ENCODE measurements around the gene ENOX2.
"Not testable (repeated sequence)": the region's sequence is repeated elsewhere in the genome, so short reads cannot be mapped to it uniquely, and the experiment has no call there.

The ENOX2 gene, protein sequence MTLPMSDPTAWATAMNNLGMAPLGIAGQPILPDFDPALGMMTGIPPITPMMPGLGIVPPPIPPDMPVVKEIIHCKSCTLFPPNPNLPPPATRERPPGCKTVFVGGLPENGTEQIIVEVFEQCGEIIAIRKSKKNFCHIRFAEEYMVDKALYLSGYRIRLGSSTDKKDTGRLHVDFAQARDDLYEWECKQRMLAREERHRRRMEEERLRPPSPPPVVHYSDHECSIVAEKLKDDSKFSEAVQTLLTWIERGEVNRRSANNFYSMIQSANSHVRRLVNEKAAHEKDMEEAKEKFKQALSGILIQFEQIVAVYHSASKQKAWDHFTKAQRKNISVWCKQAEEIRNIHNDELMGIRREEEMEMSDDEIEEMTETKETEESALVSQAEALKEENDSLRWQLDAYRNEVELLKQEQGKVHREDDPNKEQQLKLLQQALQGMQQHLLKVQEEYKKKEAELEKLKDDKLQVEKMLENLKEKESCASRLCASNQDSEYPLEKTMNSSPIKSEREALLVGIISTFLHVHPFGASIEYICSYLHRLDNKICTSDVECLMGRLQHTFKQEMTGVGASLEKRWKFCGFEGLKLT

DNA sequence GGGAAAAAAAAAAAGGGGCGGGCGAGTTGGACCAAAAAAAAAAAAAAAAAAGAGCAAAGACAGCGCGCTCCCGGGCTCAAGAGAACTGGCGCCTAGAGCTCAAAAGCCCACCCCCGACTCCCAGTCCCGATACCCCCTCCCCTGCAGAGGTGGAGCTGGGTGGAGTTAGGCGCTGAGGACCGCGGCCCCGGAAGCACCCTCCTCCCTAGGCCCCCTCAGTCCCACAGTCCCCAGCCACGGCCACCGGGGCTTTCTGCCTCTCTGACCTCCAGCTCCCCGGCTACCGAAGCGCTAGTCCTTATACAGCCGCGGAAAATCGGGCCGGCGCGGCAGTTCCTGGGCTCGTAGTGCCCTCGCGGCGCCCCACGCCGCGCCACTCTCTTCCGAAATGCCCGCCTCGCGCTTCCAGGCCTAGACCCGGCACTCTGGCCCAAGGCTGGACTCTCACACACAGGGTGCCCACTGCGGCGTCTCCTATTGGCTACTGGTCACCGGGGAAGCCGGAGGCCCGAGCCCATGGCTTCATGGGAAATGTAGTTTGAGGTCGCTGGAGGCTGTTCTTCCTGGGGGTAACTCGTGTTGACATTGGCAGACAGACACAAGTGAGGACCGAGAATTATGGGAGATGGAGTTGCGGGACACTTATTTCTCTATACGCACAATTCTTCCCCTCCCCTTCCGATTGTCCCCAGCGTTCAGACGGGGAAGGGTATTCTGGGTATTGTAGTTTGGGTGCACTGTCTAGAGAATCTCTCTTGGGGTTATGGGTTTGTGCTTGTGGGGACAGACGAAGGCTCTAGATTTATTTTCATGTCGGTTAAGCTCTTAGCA lies at the start of gene ENOX2:
TSS of gene ENOX2 (minus strand) at position 427 of the 831 bp plus-strand sequence. CDS start 199,993 bp downstream, outside the sequence.
- peak; percentile 96 to 97 for ATAC-seq

DNA sequence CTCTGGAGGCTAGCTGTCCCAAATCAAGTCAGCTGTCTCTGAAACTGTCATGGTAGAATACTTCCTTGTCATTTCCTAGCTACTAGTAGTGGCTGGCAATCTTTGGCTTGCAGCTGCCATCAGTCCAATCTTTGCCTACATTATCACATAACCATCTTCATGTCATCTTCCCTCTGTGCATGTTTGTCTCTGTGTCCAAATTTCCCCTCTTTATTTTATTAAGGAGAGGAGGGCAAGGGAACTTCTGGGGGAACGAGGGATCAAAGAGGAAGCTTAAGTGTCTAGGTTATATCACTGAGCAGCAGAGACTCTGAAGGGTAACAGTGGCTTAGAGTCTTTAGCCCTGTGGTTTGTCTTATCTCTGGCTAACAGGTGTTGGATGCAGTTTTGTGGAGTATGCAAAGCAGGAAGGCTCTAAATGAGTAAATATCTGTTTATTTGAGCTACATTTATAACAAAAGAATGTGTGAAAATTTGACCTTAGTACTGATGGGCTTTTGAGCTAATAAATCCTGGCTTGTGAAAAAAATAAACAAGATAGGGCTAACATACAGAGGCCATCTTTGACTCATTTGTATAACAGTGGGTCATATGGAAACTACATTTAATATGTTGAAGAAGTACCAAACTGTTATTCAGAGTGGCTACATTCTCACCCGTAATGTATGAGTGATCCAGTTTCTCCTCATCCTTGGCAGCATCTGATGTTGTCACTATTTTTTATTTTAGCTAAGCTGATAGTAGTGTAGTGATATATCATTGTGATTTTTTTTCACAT lies 49.4 kb upstream of the ENOX2 start:
- no peak for ATAC-seq

DNA sequence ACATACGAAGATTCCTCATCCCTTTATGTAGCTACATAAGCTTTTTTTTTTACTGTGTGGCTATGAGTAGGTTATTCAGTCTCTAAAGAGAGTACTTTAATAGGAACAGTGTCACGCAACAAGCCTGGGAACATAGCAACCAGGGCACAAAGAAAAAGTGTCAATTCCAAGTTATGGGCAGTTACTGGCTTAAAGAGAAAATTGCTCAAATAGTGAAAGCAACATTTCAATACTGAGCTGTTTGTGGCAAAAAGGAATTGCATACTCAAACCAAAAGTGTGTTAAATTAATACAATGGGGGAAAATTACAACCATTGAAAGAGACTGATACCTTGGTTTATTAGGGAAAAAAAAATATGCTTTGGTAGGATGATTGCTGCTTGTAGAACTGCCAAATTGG lies 41.2 kb upstream of the ENOX2 start:
- no peak for ATAC-seq

DNA sequence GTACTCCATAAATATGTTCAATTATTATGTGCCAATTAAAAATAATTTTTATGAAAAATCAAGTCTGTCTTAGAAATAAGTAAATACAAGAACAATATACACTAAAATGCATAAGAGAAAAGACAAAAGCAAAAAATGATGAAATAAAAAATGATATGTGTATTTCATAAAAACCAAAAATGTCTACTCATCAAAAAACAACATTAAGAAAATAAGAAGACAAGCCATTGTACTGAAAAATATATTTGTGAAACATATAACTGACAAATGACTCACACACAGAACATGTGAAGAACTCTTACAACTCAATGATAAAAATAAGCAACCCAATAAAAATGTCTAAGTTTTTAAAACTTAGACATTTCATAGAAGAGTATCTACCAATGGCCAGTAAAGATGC lies 34.1 kb upstream of the ENOX2 start:
- ATAC-seq = no peak

DNA sequence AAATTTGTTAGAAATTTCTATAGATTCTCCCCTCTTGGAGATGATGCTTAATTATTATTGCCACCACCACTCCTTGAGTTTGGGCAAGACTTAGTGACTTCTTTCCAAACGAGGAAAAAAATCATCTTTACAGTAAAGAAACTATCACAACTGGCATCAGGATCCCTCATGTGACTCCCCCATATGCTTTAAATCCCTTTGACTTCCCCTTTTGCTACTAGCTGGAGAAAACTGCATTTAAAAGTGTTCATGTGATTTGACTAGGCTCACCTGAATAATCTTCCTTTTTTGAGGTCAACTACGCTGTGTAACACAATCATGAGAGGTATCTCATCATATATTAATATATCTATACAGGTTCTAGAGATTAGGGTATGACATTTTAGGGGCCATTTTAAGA lies 30.3 kb upstream of the ENOX2 start:
- no peak for ATAC-seq

DNA sequence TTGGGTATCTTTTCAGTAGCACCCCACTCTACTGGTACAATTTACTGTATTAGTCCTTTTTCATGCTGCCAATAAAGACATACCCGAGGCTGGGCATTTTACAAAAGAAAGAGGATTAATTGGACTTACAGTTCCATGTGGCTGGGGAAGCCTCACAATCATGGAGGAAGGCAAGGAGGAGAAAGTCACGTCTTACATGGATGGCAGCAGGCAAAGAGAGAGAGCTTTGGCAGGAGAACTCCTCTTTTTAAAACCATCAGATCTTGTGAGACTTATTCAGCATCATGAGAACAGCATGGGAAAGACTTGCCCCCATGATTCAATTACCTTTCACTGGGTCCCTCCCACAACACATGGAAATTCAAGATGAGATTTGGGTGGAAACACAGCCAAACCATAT lies 17.4 kb upstream of the ENOX2 start:
- not testable (repeated sequence) for ATAC-seq

DNA sequence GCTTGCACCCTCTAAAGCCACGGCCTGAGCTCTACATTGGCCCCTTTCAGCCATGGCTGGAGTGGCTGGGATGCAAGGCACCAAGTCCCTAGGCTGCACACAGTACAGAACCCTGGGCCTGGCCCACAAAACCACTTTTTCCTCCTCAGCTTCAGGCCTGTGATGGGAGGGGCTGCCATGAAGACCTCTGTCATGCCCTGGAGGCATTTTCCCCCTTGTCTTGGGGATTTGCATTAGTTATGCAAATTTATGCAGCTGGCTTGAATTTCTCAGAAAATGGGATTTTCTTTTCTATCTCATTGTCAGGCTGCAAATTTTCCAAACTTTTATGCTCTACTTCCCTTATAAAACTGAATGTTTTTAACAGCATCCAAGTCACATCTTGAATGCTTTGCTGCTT lies 16.7 kb upstream of the ENOX2 start:
- ATAC-seq = not testable (repeated sequence)

DNA sequence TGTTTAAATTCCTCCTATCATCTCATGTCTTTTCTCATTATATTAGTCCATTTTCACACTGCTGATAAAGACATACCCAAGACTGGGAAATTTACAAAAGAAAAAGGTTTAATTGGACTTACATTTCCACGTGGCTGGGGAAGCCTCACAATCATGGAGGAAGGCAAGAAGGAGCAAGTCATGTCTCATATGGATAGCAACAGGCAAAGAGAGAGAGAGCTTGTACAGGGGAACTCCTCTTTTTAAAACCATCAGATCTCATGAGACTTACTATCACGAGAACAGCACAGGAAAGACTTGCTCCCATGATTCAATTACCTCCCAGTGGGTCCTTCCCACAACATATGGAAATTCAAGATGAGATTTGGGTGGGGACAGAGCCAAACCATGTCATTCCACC lies 15.5 kb upstream of the ENOX2 start:
- not testable (repeated sequence) for ATAC-seq

DNA sequence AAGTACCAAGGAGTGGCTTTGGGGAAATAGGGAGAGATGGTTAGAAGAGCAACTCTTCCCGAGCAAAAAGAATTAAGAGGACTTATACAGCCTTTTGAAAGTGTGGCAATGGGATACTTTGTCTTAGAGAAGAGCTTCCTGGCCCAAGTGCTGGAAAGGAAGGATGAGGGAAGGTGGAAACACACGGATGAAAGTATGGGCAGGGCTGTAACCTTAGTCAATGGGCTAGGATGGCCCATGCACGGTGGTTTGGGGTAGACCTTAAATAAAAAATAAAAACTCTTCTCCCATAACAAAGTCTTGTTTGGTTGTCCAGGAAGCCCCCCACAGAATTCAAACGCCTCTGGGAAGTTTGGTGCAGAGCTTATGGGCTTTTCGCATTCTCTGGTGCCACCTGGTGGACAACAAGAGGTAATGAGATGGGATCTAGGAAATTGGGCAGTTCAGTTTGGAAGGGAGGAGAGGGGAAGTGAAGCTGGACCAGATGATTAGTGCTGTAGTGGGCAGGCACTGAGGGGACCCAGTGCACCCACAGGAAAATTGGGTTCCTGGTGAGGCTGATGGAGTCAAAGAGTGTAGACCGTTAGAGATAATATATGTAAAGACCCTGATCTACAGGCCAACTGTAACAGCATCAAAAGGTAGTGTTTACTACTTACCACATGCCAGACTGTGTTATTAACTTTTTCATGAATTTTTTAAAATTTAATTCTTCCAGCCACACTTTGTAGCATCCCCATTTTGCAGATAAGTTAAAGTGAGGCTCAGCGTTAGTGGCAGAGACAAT lies 13.8 kb upstream of the ENOX2 start:
- no peak for ATAC-seq

DNA sequence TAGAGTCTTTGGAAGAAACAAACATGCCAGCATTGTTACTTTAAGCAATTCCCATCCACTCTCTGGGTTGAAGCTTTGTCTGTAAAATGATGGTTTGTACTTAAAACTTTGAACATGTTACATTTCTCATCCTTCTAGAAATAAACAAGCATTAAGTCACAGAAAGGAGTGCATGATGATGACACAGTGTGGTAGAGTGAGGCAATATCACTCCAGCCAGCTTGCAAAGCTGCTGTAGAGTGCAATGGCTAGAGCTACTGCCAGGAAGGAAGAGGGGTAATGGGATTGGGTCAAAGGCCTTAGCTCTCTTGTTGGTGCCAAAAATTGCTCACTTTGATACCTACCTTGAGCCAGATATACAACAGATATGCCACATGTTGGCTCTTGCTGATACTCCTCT lies 12.3 kb upstream of the ENOX2 start:
- ATAC-seq = no peak

DNA sequence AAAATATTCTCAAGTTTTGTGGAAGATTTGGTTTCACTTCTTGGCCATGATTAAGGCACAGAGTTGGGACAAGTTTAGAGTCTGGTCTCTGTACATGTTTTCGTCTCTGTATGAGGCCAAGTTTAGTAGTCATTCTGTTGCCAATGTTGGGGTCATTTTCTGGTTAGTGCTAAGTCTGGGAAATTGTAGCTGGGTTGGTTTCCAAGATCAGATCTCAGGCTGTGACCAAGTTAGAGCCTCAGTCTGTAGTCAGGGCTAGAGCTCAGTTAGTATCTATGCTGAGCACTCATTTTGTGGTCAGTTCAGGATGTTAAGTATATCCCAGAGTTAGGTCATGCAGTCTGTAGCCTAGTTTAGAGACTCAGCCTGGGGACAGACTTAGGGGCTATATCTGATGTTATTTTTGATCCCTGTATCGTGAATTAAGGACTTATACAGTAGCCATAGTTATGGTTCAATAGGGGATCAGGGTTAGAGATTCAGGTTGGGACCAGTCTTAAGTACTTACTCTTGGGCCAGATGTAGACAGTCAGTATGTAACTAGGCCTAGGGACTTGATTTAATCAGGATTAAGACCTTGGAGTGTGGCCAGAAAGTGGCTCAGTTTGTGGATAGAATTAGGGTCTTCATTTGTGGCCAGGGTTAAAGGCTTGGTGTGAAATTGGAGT lies 6.6 kb upstream of the ENOX2 start:
- no peak for ATAC-seq

DNA sequence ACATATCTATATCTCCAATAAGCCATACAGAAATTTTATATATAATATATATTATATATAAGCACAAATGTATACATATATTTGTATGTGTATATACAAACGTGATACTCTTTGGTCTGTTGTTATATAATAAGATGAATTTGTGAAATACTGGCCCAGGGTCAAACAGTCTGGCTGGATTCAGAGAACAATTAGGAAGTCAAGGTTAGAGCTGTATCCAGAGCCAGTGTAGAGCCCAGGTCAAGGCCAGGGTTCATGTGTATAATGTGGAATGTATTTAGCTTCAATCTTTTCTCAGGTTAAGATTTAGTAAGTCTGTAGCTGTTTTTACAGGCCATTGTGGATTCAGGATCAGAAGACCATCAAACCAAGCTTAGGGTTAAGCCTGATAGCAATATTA lies 3.8 kb upstream of the ENOX2 start:
- ATAC-seq = no peak

DNA sequence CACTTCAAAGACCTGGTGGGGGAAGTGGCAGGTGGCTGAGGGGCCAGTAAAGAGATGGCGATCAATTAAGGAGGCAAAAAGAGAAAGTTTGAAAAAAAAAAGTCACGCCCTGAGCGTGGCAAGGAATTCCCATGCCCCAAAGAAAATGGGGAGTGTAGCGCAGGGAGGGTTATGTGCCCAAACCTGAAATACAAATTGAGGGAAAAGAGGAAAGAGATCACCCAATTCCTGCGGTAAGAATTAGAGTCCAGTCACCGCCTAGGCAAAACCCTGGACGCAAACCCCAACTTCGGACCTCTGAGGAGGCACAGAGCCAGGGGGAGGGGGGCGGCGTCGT lies 595 bp downstream of the ENOX2 start:
- ATAC-seq = no peak

DNA sequence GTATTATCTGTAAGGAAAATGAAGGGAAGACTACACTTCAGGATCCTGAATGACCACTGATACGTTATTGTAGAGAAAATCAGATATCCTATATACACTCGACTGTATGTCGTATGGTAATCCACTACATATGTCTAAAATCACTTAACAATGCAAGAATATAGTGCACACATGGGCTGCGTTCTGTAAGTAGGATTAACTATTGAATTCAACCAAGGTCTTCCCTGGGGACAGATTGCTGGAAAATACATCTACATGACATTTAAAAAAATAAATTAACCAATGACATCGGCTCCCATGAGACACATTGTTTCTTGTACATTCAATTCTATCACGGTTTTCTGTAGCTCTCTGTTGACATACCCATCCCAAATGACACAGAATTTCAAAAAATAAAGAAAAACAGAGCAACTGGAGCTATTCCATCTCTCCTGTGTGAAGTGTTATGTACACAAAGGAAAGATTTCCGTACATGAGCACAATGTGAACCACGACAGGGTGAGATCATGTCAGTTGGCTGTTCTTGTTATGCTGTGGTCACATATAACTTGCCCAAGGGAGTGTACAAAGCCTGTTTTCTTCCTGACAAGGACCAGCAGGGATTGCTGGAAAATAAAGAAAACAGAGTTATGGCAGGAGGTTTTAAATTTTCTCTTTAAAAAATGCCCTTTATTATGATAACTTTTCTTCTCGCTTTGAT lies 6.1 kb downstream of the ENOX2 start:
- ATAC-seq = no peak

DNA sequence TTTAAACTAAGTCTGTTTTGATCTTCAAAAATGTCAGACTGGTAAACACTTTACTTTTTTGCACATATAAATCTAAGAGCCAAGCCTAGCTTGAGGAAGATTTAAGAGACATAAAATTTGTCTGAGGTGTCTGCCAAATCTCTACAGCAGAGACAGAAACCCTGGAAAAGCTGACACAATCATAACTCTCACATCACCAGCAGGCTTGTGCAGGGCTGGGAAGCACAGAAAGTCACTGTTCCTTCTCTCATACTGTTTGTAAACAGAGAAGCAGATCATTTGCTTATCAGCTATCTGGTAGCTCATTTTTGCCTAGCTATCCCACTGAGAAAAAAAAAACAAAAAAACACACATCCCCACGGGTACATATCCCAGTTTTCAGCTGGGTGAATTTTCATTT lies 7.0 kb downstream of the ENOX2 start:
- ATAC-seq = no peak

DNA sequence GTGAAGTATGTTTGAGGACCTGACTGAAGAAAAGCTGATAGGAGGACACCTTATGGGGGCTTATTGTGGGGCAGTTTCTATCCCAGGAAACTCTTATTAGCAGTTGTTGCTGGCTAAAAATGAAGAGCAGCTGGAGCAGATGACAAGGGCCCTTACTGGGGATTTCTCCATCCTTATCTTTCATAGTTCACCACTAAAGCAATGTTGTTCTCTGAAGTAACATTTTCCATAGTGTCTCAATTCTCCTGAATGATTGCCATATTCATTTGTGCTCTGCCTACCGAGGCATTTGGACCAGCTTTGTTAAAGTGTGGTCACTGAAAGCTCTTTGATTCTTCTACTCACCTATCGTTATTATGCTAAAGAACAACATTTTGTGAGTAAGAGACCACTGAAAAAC lies 7.7 kb downstream of the ENOX2 start:
- ATAC-seq = no peak

DNA sequence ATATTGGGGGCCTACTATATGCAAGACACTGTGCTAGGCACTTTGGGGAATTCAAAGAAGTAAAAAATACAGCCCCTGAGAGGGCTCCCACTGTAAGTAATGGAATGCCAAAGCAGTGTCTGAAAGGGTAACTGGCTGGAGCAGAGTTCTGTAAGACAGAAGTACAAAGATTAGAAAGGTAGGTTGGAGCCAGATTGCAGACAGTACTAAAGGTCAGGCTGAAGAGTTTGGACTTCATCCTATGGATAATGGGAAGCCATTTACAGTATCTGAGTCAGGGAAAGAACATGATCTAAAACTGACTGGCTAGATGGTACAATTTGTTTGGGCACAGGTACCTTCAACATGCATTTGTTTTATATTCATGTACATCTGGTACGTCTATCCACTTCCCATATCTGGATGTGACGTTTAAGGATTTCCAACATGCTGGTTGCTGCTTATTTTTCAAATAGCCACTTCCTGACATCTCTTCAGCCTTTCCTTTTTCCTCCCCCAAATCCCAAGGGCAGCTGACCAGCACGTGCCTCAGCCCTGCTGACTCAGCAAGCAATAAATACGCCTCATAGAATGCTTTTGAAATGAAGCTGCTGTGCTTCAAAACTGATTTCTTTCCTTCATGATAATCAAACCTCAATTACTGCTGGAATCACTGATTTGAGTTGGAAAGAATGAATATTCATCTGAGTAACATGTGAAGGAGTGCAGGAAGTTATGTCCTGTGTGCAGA lies 9.5 kb downstream of the ENOX2 start:
- ATAC-seq = no peak

DNA sequence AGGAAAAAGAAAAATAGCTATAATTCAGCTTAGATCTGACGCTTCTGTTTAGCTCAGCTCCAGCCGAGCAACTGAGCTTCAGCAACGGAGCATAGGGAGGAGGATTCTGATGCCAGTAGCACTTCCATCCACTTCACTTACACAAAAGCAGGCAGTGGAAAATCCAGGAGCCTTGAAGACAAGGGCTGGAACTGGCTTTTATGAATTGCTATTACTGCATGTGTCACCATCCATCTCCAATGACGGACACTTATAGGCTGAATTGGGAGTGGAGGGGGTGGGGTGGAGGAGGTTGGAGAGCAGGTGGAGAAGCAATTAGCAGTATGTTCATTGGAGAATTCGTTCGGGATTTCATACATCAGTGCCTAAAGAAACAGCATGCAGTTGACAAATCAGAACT lies 15.6 kb downstream of the ENOX2 start:
- ATAC-seq = no peak

DNA sequence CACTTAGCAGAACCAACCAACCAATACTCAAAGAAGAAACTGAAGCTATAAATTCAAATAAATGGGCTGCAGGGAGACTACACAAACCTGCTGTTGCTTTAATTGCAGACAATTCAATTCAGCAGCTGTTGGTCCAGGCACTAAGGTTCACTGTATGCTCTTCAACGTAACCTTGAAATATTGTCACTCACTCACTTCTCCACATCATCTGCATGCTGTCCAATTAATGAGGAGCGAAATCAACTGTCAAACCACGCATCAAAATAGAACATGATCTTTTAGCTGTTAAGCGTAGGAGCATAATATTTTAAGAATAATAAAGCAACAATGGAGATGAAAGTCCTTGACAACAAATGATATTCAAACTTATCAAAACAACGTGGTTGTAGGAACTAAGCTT lies 17.0 kb downstream of the ENOX2 start:
- ATAC-seq = no peak

DNA sequence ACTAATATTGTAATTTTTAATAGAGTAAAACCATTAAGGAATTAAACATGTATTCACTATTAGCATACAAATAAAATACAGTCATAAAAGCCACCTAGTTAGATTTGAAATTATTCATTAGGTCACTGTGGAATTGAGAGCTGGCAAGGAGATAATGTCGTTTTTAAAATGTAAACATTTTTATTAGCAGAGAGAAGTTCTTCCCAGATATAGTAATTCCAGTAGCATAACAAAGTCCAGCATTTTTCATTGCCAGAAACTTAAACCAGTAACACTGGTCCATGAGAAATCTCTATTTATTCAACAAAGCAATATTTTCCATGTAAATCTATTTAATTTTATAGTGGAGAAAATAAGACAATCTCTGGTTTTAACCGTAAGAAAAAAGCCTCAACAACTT lies 17.5 kb downstream of the ENOX2 start:
- no peak for ATAC-seq

Measured in activated CD4-positive, CD25-positive, alpha-beta regulatory T cell treated with anti-CD3 and anti-CD28 coated beads, Interleukin-2, amount 50 U/mL, for 24 hours (primary cell).